Activated CD8-positive, alpha-beta memory T cell treated with anti-CD3 and anti-CD28 coated beads, Interleukin-2, amount 10 ng/mL, durations not matched to agents 7 days and 5 days (primary cell): ENCODE results near the gene ANXA2R. TPM values are rescaled to one million over a fixed set of nuclear protein-coding genes. Genes with fewer than 3 reads are reported as not detected.

Experiments used
- ATAC-seq: fragments of 150-1000 bp; cut with Tn5 transposase; one replicate; pipeline ENCODE4 v1.10.0; 2021; ENCODE audit warnings: moderate library complexity
- CTCF ChIA-PET: fragments of 350-600 bp; sonication (Branson Sonifier 250); formaldehyde crosslinking; loops from one replicate; lab custom pipeline; 2021; ENCODE audit warnings: antibody characterized with exemption; lab: Charles Lee
- DNase-seq: peaks from one replicate; pipeline ENCODE4 v3.0.0-alpha.2; 2020
- H3K27ac Mint-ChIP-seq: one replicate; pipeline ENCODE4 v1.8.0; 2021; ENCODE audit warnings: mild to moderate bottlenecking, mixed read lengths
- H3K27me3 Mint-ChIP-seq: one replicate; pipeline ENCODE4 v1.8.0; 2021; ENCODE audit warnings: mixed read lengths
- H3K36me3 Mint-ChIP-seq: one replicate; pipeline ENCODE4 v1.8.0; 2021; ENCODE audit warnings: mild to moderate bottlenecking, mixed read lengths
- H3K4me1 Mint-ChIP-seq: one replicate; pipeline ENCODE4 v1.8.0; 2021; ENCODE audit warnings: mixed read lengths
- H3K4me3 Mint-ChIP-seq: one replicate; pipeline ENCODE4 v1.8.0; 2021; ENCODE audit warnings: mild to moderate bottlenecking, moderate library complexity, mixed read lengths
- H3K9me3 Mint-ChIP-seq: one replicate; pipeline ENCODE4 v1.8.0; 2022; ENCODE audit warnings: low read depth, mixed read lengths
- total RNA-seq, 2 experiments: library from RNA; stranded (reverse); gene quantifications; one replicate each; pipeline ENCODE4 v1.2.3, GENCODE V29; 2021

ANXA2R gene
- total RNA-seq, 2 experiments from 2014 or later = 14.5 to 32.0 TPM

GRCh38 chr5:43017428-43017815, 22.7 kb downstream of the ANXA2R start:
- peak; percentile 35 for ATAC-seq
- no peaks in the 10 kb centered on the region for H3K27me3 Mint-ChIP-seq

GRCh38 chr5:43016217-43016779, 23.8 kb downstream of the ANXA2R start:
- Mint-ChIP-seq H3K9me3 (no peaks in the 10 kb centered on the region), H3K4me1 (peaks cover 37% of the 10 kb centered on the region), H3K4me3 (peak overlapping the region; percentile 96), H3K27me3 (no peaks in the 10 kb centered on the region), H3K27ac (peak overlapping the region; percentile 100), H3K36me3 (peaks cover 1% of the 10 kb centered on the region)
- DNase-seq (no peak), ATAC-seq (no peak)
- CTCF ChIA-PET = interaction anchor here (1.0 to 9.4 kb wide), 4 partner anchors 22 to 468 kb away, joined by 4 to 165 read pairs (median 65); partner anchors contain the start of genes ANXA2R and TMEM267

More at GRCh38 chr5:43017428-43017815, 22.7 kb downstream of the ANXA2R start:
- peak; percentile 71 for DNase-seq
- no peaks in the 10 kb centered on the region for H3K9me3 Mint-ChIP-seq
- CTCF ChIA-PET = interaction anchor here (0.7 to 9.4 kb wide), 6 partner anchors 10 to 68 kb away, joined by 3 to 165 read pairs (median 8); partner anchors contain the start of gene ANXA2R
- H3K27ac Mint-ChIP-seq = peak overlapping the region; percentile 100
- peaks cover 1% of the 10 kb centered on the region for H3K36me3 Mint-ChIP-seq
- H3K4me1 Mint-ChIP-seq = peaks cover 37% of the 10 kb centered on the region
- peak overlapping the region; percentile 96 for H3K4me3 Mint-ChIP-seq

GRCh38 chr5:43014522-43014921, 25.6 kb downstream of the ANXA2R start:
- no peak for DNase-seq
- Mint-ChIP-seq H3K9me3 (no peaks in the 10 kb centered on the region), H3K36me3 (peaks cover 1% of the 10 kb centered on the region), H3K27me3 (no peaks in the 10 kb centered on the region), H3K4me1 (peaks cover 46% of the 10 kb centered on the region), H3K27ac (no peak overlapping the region), H3K4me3 (no peak overlapping the region)
- CTCF ChIA-PET = interaction anchor here (1.0 kb wide), 1 partner anchor 21 kb away, joined by 3 read pairs; no protein-coding TSS in a partner anchor
- no peak for ATAC-seq

- Mint-ChIP-seq H3K4me1 (peaks cover 48% of the 10 kb centered on the region), H3K4me3 (peak overlapping the region; percentile 90), H3K9me3 (no peaks in the 10 kb centered on the region), H3K36me3 (peaks cover 1% of the 10 kb centered on the region), H3K27me3 (peaks cover 2% of the 10 kb centered on the region), H3K27ac (peak overlapping the region; percentile 97)
- CTCF ChIA-PET = interaction anchor here (0.9 to 1.0 kb wide), 3 partner anchors 9 to 30 kb away, joined by 3 to 8 read pairs (median 3); no protein-coding TSS in a partner anchor
- no peak for ATAC-seq
- no peak for DNase-seq
Measured at GRCh38 chr5:43010935-43011315, 29.2 kb downstream of the ANXA2R start.

GRCh38 chr5:43008363-43009153, 31.6 kb downstream of the ANXA2R start:
- Mint-ChIP-seq H3K4me1 (peaks cover 37% of the 10 kb centered on the region), H3K4me3 (peak overlapping the region; percentile 90), H3K27ac (peak overlapping the region; percentile 97), H3K9me3 (no peaks in the 10 kb centered on the region), H3K27me3 (peaks cover 2% of the 10 kb centered on the region), H3K36me3 (peaks cover 1% of the 10 kb centered on the region)
- peak; percentile 95 for DNase-seq
- peak; percentile 65 for ATAC-seq
- CTCF ChIA-PET = interaction anchor here (0.6 to 4.9 kb wide), 11 partner anchors 9 to 601 kb away, joined by 3 to 99 read pairs (median 9); partner anchors contain the start of gene ZNF131

GRCh38 chr5:43007911-43008362, 32.2 kb downstream of the ANXA2R start:
- Mint-ChIP-seq H3K27me3 (peaks cover 2% of the 10 kb centered on the region), H3K4me1 (peaks cover 37% of the 10 kb centered on the region), H3K27ac (peak overlapping the region; percentile 97), H3K9me3 (no peaks in the 10 kb centered on the region), H3K4me3 (peak overlapping the region; percentile 90), H3K36me3 (peaks cover 1% of the 10 kb centered on the region)
- CTCF ChIA-PET = interaction anchor here (0.6 to 4.9 kb wide), 13 partner anchors 9 to 602 kb away, joined by 3 to 99 read pairs (median 9); partner anchors contain the start of gene ZNF131
- peak; percentile 93 for DNase-seq
- ATAC-seq = peak; percentile 72

GRCh38 chr5:43007246-43007910, 32.7 kb downstream of the ANXA2R start:
- H3K27ac Mint-ChIP-seq = peak overlapping the region; percentile 97
- H3K36me3 Mint-ChIP-seq = no peaks in the 10 kb centered on the region
- H3K9me3 Mint-ChIP-seq = no peaks in the 10 kb centered on the region
- H3K4me3 Mint-ChIP-seq = peak overlapping the region; percentile 90
- DNase-seq = peak; percentile 85
- ATAC-seq = peak; percentile 24
- CTCF ChIA-PET = interaction anchor here (0.6 to 4.9 kb wide), 12 partner anchors 8 to 602 kb away, joined by 3 to 99 read pairs (median 9); no protein-coding TSS in a partner anchor
- H3K4me1 Mint-ChIP-seq = peaks cover 36% of the 10 kb centered on the region
- H3K27me3 Mint-ChIP-seq = peaks cover 2% of the 10 kb centered on the region

- no peaks in the 10 kb centered on the region for H3K9me3 Mint-ChIP-seq
- no peak for DNase-seq
- no peak for ATAC-seq
- peak overlapping the region; percentile 97 for H3K27ac Mint-ChIP-seq
- CTCF ChIA-PET = interaction anchor here (0.8 to 4.9 kb wide), 9 partner anchors 8 to 98 kb away, joined by 3 to 99 read pairs (median 9); no protein-coding TSS in a partner anchor
- H3K4me1 Mint-ChIP-seq = peaks cover 36% of the 10 kb centered on the region
- no peaks in the 10 kb centered on the region for H3K36me3 Mint-ChIP-seq
- H3K27me3 Mint-ChIP-seq = peaks cover 2% of the 10 kb centered on the region
- H3K4me3 Mint-ChIP-seq = peak overlapping the region; percentile 90
Measured at GRCh38 chr5:43006424-43007202, 33.5 kb downstream of the ANXA2R start.

GRCh38 chr5:43005031-43005430, 35.1 kb downstream of the ANXA2R start:
- no peak overlapping the region for H3K4me3 Mint-ChIP-seq

GRCh38 chr5:43001748-43002147, 38.4 kb downstream of the ANXA2R start:
- peaks cover 2% of the 10 kb centered on the region for H3K27me3 Mint-ChIP-seq
- peaks cover 6% of the 10 kb centered on the region for H3K4me1 Mint-ChIP-seq
- no peak overlapping the region for H3K4me3 Mint-ChIP-seq
- ATAC-seq (no peak), DNase-seq (no peak)
- H3K9me3 Mint-ChIP-seq = no peaks in the 10 kb centered on the region
- H3K27ac Mint-ChIP-seq = no peak overlapping the region
- CTCF ChIA-PET = no interaction called here
- H3K36me3 Mint-ChIP-seq = peaks cover 2% of the 10 kb centered on the region

More at GRCh38 chr5:43005031-43005430, 35.1 kb downstream of the ANXA2R start:
- no peaks in the 10 kb centered on the region for H3K9me3 Mint-ChIP-seq
- DNase-seq = no peak
- H3K4me1 Mint-ChIP-seq = peaks cover 20% of the 10 kb centered on the region
- no peak overlapping the region for H3K27ac Mint-ChIP-seq
- no peaks in the 10 kb centered on the region for H3K36me3 Mint-ChIP-seq
- ATAC-seq = no peak
- CTCF ChIA-PET = interaction anchor here (4.9 kb wide), 1 partner anchor 11 kb away, joined by 99 read pairs; no protein-coding TSS in a partner anchor
- peaks cover 2% of the 10 kb centered on the region for H3K27me3 Mint-ChIP-seq

GRCh38 chr5:43000914-43001313, 39.2 kb downstream of the ANXA2R start:
- H3K36me3 Mint-ChIP-seq = peaks cover 2% of the 10 kb centered on the region
- peaks cover 7% of the 10 kb centered on the region for H3K4me1 Mint-ChIP-seq
- DNase-seq = no peak
- CTCF ChIA-PET = no interaction called here
- H3K9me3 Mint-ChIP-seq = no peaks in the 10 kb centered on the region
- H3K27ac Mint-ChIP-seq = no peak overlapping the region
- H3K4me3 Mint-ChIP-seq = no peak overlapping the region
- no peak for ATAC-seq
- H3K27me3 Mint-ChIP-seq = no peaks in the 10 kb centered on the region

- H3K27me3 Mint-ChIP-seq = no peaks in the 10 kb centered on the region
- no peak for ATAC-seq
- CTCF ChIA-PET = no interaction called here
- no peaks in the 10 kb centered on the region for H3K9me3 Mint-ChIP-seq
- H3K4me1 Mint-ChIP-seq = peaks cover 9% of the 10 kb centered on the region
- no peak overlapping the region for H3K4me3 Mint-ChIP-seq
- DNase-seq = no peak
- no peak overlapping the region for H3K27ac Mint-ChIP-seq
- peaks cover 2% of the 10 kb centered on the region for H3K36me3 Mint-ChIP-seq
Measured at GRCh38 chr5:43000111-43000840, 39.8 kb downstream of the ANXA2R start.
